NCI-H460 (cell line): ENCODE measurements around the gene VWA7. TPM values are rescaled to one million over a fixed set of nuclear protein-coding genes. Genes with fewer than 3 reads are reported as not detected.

Experiments
- DNase-seq: peaks from one replicate; pipeline ENCODE4 v3.0.0-alpha.2; 2016; ENCODE audit warnings: low read depth; ENCODE audit errors: extremely low read depth
- small RNA-seq, 2 experiments: library from RNA; depleted of rRNA; stranded (forward); fragments of <200 nt; gene quantifications; one replicate each; pipeline ENCODE3, GENCODE V24; 2014
- total RNA-seq: library from RNA; depleted of rRNA; stranded (reverse); fragments of >200 nt; shearing (Covaris generic); gene quantifications from 2 replicates; pipeline ENCODE4 v1.2.3, GENCODE V29; 2014; rRNA removed

The VWA7 gene
- total RNA-seq, 1 experiment from 2014 or later, result 0.47 TPM

GRCh38 chr6:31717499-31718222, 59.5 kb downstream of the VWA7 start:
- DNase-seq, result no peak

Small RNAs within 50 kb of the gene (small RNA-seq; reads per million reads assigned to genes)
- gene MSH5-SAPCD1 (0 reads per million in 2 experiments), gene RF00019 (0 reads per million in 2 experiments), gene RNU6-850P (0 to 0.06 reads per million in 2 experiments), gene SAPCD1 (0 reads per million in 2 experiments)

Other genes starting within 250 kb of the VWA7 start
- not detected in 2 replicates for gene MCCD1, start 248.4 kb downstream of the VWA7 start, total RNA-seq
- gene DDX39B, start 235.3 kb downstream of the VWA7 start, total RNA-seq, result 488 and 493 TPM in 2 replicates
- 0.23 and 0.27 TPM in 2 replicates for gene ATP6V1G2, start 230.7 kb downstream of the VWA7 start, total RNA-seq
- gene NFKBIL1, start 229.7 kb downstream of the VWA7 start, total RNA-seq, result 20.5 and 20.6 TPM in 2 replicates
- not detected in 2 replicates for gene LTA, start 205.0 kb downstream of the VWA7 start, total RNA-seq
- not detected in 2 replicates for gene TNF, start 201.8 kb downstream of the VWA7 start, total RNA-seq
- gene LTB, start 194.9 kb downstream of the VWA7 start, total RNA-seq, result not detected in 2 replicates
- gene LST1, start 191.1 kb downstream of the VWA7 start, total RNA-seq, result not detected in 2 replicates
- gene NCR3, start 184.3 kb downstream of the VWA7 start, total RNA-seq, result not detected in 2 replicates
- not detected in 2 replicates for gene AIF1, start 162.1 kb downstream of the VWA7 start, total RNA-seq
- 68.9 and 72.2 TPM in 2 replicates for gene PRRC2A, start 156.6 kb downstream of the VWA7 start, total RNA-seq
- gene BAG6, start 124.7 kb downstream of the VWA7 start, total RNA-seq, result 113 and 133 TPM in 2 replicates
- 2.4 and 2.8 TPM in 2 replicates for gene APOM, start 121.4 kb downstream of the VWA7 start, total RNA-seq
- 10.1 and 10.9 TPM in 2 replicates for gene C6orf47, start 116.5 kb downstream of the VWA7 start, total RNA-seq
- 11.6 and 11.7 TPM in 2 replicates for gene GPANK1, start 112.3 kb downstream of the VWA7 start, total RNA-seq
- gene CSNK2B, start 111.2 kb downstream of the VWA7 start, total RNA-seq, result 110 and 131 TPM in 2 replicates
- gene LY6G5B, start 107.4 kb downstream of the VWA7 start, total RNA-seq, result 1.9 and 2.8 TPM in 2 replicates
- 0.95 and 1.3 TPM in 2 replicates for gene LY6G5C, start 96.3 kb downstream of the VWA7 start, total RNA-seq
- gene ABHD16A, start 74.0 kb downstream of the VWA7 start, total RNA-seq, result 40.5 and 55.7 TPM in 2 replicates
- gene LY6G6F, start 70.5 kb downstream of the VWA7 start, total RNA-seq, result not detected in 2 replicates
- not detected in 2 replicates for gene LY6G6D, start 62.0 kb downstream of the VWA7 start, total RNA-seq
- not detected in 2 replicates for gene LY6G6C, start 55.6 kb downstream of the VWA7 start, total RNA-seq
- not detected in 2 replicates for gene MPIG6B, start 54.0 kb downstream of the VWA7 start, total RNA-seq
- 16.4 and 19.1 TPM in 2 replicates for gene DDAH2, start 48.0 kb downstream of the VWA7 start, total RNA-seq
- 376 and 448 TPM in 2 replicates for gene CLIC1, start 40.8 kb downstream of the VWA7 start, total RNA-seq
- gene MSH5, start 37.3 kb downstream of the VWA7 start, total RNA-seq, result 18.6 and 19.8 TPM in 2 replicates
- 2.8 and 4.7 TPM in 2 replicates for gene SAPCD1, start 14.7 kb downstream of the VWA7 start, total RNA-seq
- gene VARS1, start 18.4 kb upstream of the VWA7 start, total RNA-seq, result 42.1 and 46.7 TPM in 2 replicates
- gene LSM2, start 29.6 kb upstream of the VWA7 start, total RNA-seq, result 62.6 and 64.3 TPM in 2 replicates
- gene HSPA1L, start 38.0 kb upstream of the VWA7 start, total RNA-seq, result 0.82 and 1.0 TPM in 2 replicates
- gene HSPA1A, start 38.2 kb upstream of the VWA7 start, total RNA-seq, result 43.3 and 46.7 TPM in 2 replicates
- 58.3 and 60.4 TPM in 2 replicates for gene HSPA1B, start 50.4 kb upstream of the VWA7 start, total RNA-seq
- gene NEU1, start 85.5 kb upstream of the VWA7 start, total RNA-seq, result 24.6 and 25.2 TPM in 2 replicates
- 0.07 TPM in 1 of 2 replicates, not detected in the other for gene SLC44A4, start 101.7 kb upstream of the VWA7 start, total RNA-seq
- gene EHMT2, start 120.4 kb upstream of the VWA7 start, total RNA-seq, result 19.3 and 19.9 TPM in 2 replicates
- 1.8 and 2.8 TPM in 2 replicates for gene ZBTB12, start 124.8 kb upstream of the VWA7 start, total RNA-seq
- 0.20 and 0.69 TPM in 2 replicates for gene C2, start 150.4 kb upstream of the VWA7 start, total RNA-seq
- not detected in 2 replicates for gene CFB, start 168.8 kb upstream of the VWA7 start, total RNA-seq
- gene NELFE, start 181.6 kb upstream of the VWA7 start, total RNA-seq, result 105 and 108 TPM in 2 replicates
- 22.1 and 24.1 TPM in 2 replicates for gene SKIC2, start 181.8 kb upstream of the VWA7 start, total RNA-seq
- 19.4 and 21.1 TPM in 2 replicates for gene DXO, start 194.8 kb upstream of the VWA7 start, total RNA-seq
- gene C4A, start 204.7 kb upstream of the VWA7 start, total RNA-seq, result 0.42 and 0.81 TPM in 2 replicates
- gene C4B, start 237.5 kb upstream of the VWA7 start, total RNA-seq, result 0.69 and 0.87 TPM in 2 replicates